Parathyroid adenoma (tissue), 2 donors: ENCODE data around the gene ALG3.

Experiments used
- H2AFZ ChIP-seq: fragments of 300-600 bp; sonication (generic); one replicate; pipeline ENCODE4 v1.7.0; 2017; ENCODE audit warnings: antibody characterized with exemption, mild to moderate bottlenecking
- H3K27ac ChIP-seq: fragments of 300-600 bp; sonication (generic); one replicate; pipeline ENCODE4 v1.7.0; 2017
- H3K27me3 ChIP-seq: fragments of 300-600 bp; sonication (generic); one replicate; pipeline ENCODE4 v1.7.0; 2017; ENCODE audit warnings: low read length; ENCODE audit not compliant: control insufficient read depth, insufficient read depth
- H3K36me3 ChIP-seq: fragments of 300-600 bp; sonication (generic); one replicate; pipeline ENCODE4 v1.7.0; 2017; ENCODE audit warnings: low read length; ENCODE audit not compliant: control insufficient read depth, insufficient read depth
- H3K4me1 ChIP-seq: fragments of 300-600 bp; sonication (generic); one replicate; pipeline ENCODE4 v1.7.0; 2017; ENCODE audit warnings: control low read depth
- H3K4me2 ChIP-seq: fragments of 300-600 bp; sonication (generic); one replicate; pipeline ENCODE4 v1.7.0; 2017; ENCODE audit warnings: low read length
- H3K4me3 ChIP-seq: fragments of 300-600 bp; sonication (generic); one replicate; pipeline ENCODE4 v1.7.0; 2017; ENCODE audit warnings: low read depth, low read length
- H3K79me2 ChIP-seq: fragments of 300-600 bp; sonication (generic); one replicate; pipeline ENCODE4 v1.7.0; 2017; ENCODE audit warnings: control low read depth
- H3K9ac ChIP-seq: fragments of 300-600 bp; sonication (generic); one replicate; pipeline ENCODE4 v1.7.0; 2017; ENCODE audit warnings: mild to moderate bottlenecking
- H3K9me3 ChIP-seq: fragments of 300-600 bp; sonication (generic); one replicate; pipeline ENCODE4 v1.7.0; 2017; ENCODE audit warnings: low read length; ENCODE audit not compliant: control insufficient read depth
- CTCF ChIP-seq: fragments of 300-600 bp; sonication (generic); IDR thresholded peaks from one replicate; pipeline ENCODE4 v1.7.0; 2017; ENCODE audit warnings: antibody characterized with exemption, mild to moderate bottlenecking
- donor health status: primary hyperparathyroidism.

The ALG3 gene

GRCh38 chr3:184282941-184283340 is 34.2 kb upstream of the ALG3 start:
- TF ChIP-seq CTCF, result no peak

GRCh38 chr3:184277366-184277765 is 28.6 kb upstream of the ALG3 start:
- H2AFZ ChIP-seq, result no peak overlapping the region
- no peaks in the 10 kb centered on the region for H3K27me3 ChIP-seq
- no peak overlapping the region for H3K4me3 ChIP-seq
- peaks cover 3% of the 10 kb centered on the region for H3K4me1 ChIP-seq
- no peaks in the 10 kb centered on the region for H3K9me3 ChIP-seq
- no peak for TF ChIP-seq CTCF
- H3K9ac ChIP-seq, result no peak overlapping the region
- no peaks in the 10 kb centered on the region for H3K36me3 ChIP-seq
- no peaks in the 10 kb centered on the region for H3K79me2 ChIP-seq
- no peak overlapping the region for H3K27ac ChIP-seq
- H3K4me2 ChIP-seq, result no peak overlapping the region

More at GRCh38 chr3:184282941-184283340, 34.2 kb upstream of the ALG3 start:
- no peaks in the 10 kb centered on the region for H3K9me3 ChIP-seq
- no peak overlapping the region for H3K4me3 ChIP-seq
- H2AFZ ChIP-seq, result no peak overlapping the region
- H3K4me1 ChIP-seq, result peaks cover 3% of the 10 kb centered on the region
- no peaks in the 10 kb centered on the region for H3K79me2 ChIP-seq
- no peak overlapping the region for H3K9ac ChIP-seq
- no peaks in the 10 kb centered on the region for H3K36me3 ChIP-seq
- no peak overlapping the region for H3K4me2 ChIP-seq
- H3K27ac ChIP-seq, result no peak overlapping the region
- H3K27me3 ChIP-seq, result no peaks in the 10 kb centered on the region

- Histone ChIP-seq H3K4me3 (no peak within 1 kb of the TSS), H3K27ac (no peak within 1 kb of the TSS), H3K4me2 (no peak within 1 kb of the TSS), H3K9me3 (no peaks in the 10 kb centered on the region), H3K79me2 (no peaks in the 10 kb centered on the region), H3K9ac (no peak within 1 kb of the TSS), H2AFZ (peak within 1 kb of the TSS; percentile 83), H3K36me3 (no peaks in the 10 kb centered on the region), H3K4me1 (peaks cover 3% of the 10 kb centered on the region), H3K27me3 (no peaks in the 10 kb centered on the region)
- no peak for TF ChIP-seq CTCF
Measured at GRCh38 chr3:184275961-184276910, 27.5 kb upstream of the ALG3 start, which contains the start of gene ECE2. TSS of gene ECE2 (plus strand) at chr3:184276022. CDS start at chr3:184276154, 132 bp downstream.

GRCh38 chr3:184275381-184275701 is 26.6 kb upstream of the ALG3 start:
- TF ChIP-seq CTCF, result no peak
- H3K9ac ChIP-seq, result no peak overlapping the region
- no peaks in the 10 kb centered on the region for H3K79me2 ChIP-seq
- no peak overlapping the region for H3K27ac ChIP-seq
- peak overlapping the region; percentile 83 for H2AFZ ChIP-seq
- H3K36me3 ChIP-seq, result no peaks in the 10 kb centered on the region
- H3K27me3 ChIP-seq, result no peaks in the 10 kb centered on the region
- H3K4me3 ChIP-seq, result no peak overlapping the region
- H3K9me3 ChIP-seq, result no peaks in the 10 kb centered on the region
- H3K4me1 ChIP-seq, result peaks cover 3% of the 10 kb centered on the region
- no peak overlapping the region for H3K4me2 ChIP-seq
